GM18498 (cell line): Measurements from ENCODE around the gene C1orf174.

Source experiments
- ATAC-seq: cut with Tn5 transposase; IDR thresholded peaks from one replicate; pipeline ENCODE4 v1.9.1; 2021; ENCODE audit warnings: mild to moderate bottlenecking, moderate library complexity; ENCODE audit not compliant: unreplicated experiment

C1orf174 gene

GRCh38 chr1:3898475-3898735, 1.7 kb downstream of the C1orf174 start:
- ATAC-seq = no peak

- no peak for ATAC-seq
Measured at GRCh38 chr1:3896396-3897000, 3.6 kb downstream of the C1orf174 start.

- no peak for ATAC-seq
Measured at GRCh38 chr1:3895951-3896325, 4.1 kb downstream of the C1orf174 start.

GRCh38 chr1:3895279-3895950, 4.7 kb downstream of the C1orf174 start:
- no peak for ATAC-seq

- ATAC-seq = no peak
Measured at GRCh38 chr1:3894626-3895278, 5.3 kb downstream of the C1orf174 start.

GRCh38 chr1:3893190-3893589, 6.9 kb downstream of the C1orf174 start:
- ATAC-seq = no peak

GRCh38 chr1:3892748-3893147, 7.3 kb downstream of the C1orf174 start:
- ATAC-seq = no peak

- no peak for ATAC-seq
Measured at GRCh38 chr1:3891329-3891865, 8.7 kb downstream of the C1orf174 start.

GRCh38 chr1:3890389-3891328, 9.4 kb downstream of the C1orf174 start:
- no peak for ATAC-seq

- ATAC-seq = no peak
Measured at GRCh38 chr1:3889936-3890335, 10.1 kb downstream of the C1orf174 start.

- ATAC-seq = no peak
Measured at GRCh38 chr1:3888301-3888700, 11.8 kb downstream of the C1orf174 start.

- ATAC-seq = no peak
Measured at GRCh38 chr1:3886691-3887090, 13.4 kb downstream of the C1orf174 start.

GRCh38 chr1:3886106-3886670, 13.9 kb downstream of the C1orf174 start:
- ATAC-seq = no peak

- no peak for ATAC-seq
Measured at GRCh38 chr1:3885611-3886010, 14.5 kb downstream of the C1orf174 start.

GRCh38 chr1:3884966-3885365, 15.1 kb downstream of the C1orf174 start:
- no peak for ATAC-seq

- no peak for ATAC-seq
Measured at GRCh38 chr1:3883194-3883925, 16.7 kb downstream of the C1orf174 start.

GRCh38 chr1:3881193-3881480, 18.9 kb downstream of the C1orf174 start:
- no peak for ATAC-seq

GRCh38 chr1:3880429-3881192, 19.5 kb downstream of the C1orf174 start:
- no peak for ATAC-seq

- ATAC-seq = no peak
Measured at GRCh38 chr1:3879787-3880428, 20.2 kb downstream of the C1orf174 start.
